GM23338 (cell line): ENCODE data around the gene RNU1-3. TPM values are rescaled to one million over a fixed set of nuclear protein-coding genes. Genes with fewer than 3 reads are reported as not detected.

ENCODE experiments used
- ATAC-seq: fragments of 200-7000 bp; cut with Tn5 transposase; 3 replicates; pipeline ENCODE4 v1.9.1; 2020
- DNase-seq: peaks from one replicate; pipeline ENCODE4 v3.0.0-alpha.2; 2015; ENCODE audit warnings: low spot score
- H2AFZ ChIP-seq: fragments of 200-600 bp; sonication (generic); 2 replicates; pipeline ENCODE4 v1.8.0; 2016; ENCODE audit warnings: antibody characterized with exemption, mild to moderate bottlenecking, moderate library complexity
- H3F3A ChIP-seq: fragments of 200-600 bp; sonication (generic); replicated peaks from 2 replicates; pipeline ENCODE4 v1.8.0; 2017; ENCODE audit warnings: antibody characterized with exemption, mixed run types, low read depth
- H3K27ac ChIP-seq: fragments of 200-600 bp; sonication (generic); 2 replicates; pipeline ENCODE4 v1.6.1; 2016; ENCODE audit warnings: low read depth
- H3K27me3 ChIP-seq: fragments of 200-600 bp; sonication (generic); 2 replicates; pipeline ENCODE4 v1.8.0; 2016; ENCODE audit warnings: mild to moderate bottlenecking, mixed run types, moderate library complexity; ENCODE audit not compliant: insufficient read depth
- H3K36me3 ChIP-seq: fragments of 200-600 bp; sonication (generic); 2 replicates; pipeline ENCODE4 v1.8.0; 2016; ENCODE audit warnings: mild to moderate bottlenecking; ENCODE audit not compliant: insufficient read depth
- H3K4me1 ChIP-seq: fragments of 200-600 bp; sonication (generic); 2 replicates; pipeline ENCODE4 v1.8.0; 2016; ENCODE audit warnings: mild to moderate bottlenecking, moderate library complexity; ENCODE audit not compliant: insufficient read depth
- H3K4me2 ChIP-seq: fragments of 200-600 bp; sonication (generic); 2 replicates; pipeline ENCODE4 v1.7.1; 2017; ENCODE audit warnings: mixed run types
- H3K4me3 ChIP-seq: fragments of 200-600 bp; sonication (generic); 2 replicates; pipeline ENCODE4 v1.6.1; 2016; ENCODE audit warnings: mixed run types
- H3K79me2 ChIP-seq: fragments of 200-600 bp; sonication (generic); replicated peaks from 2 replicates; pipeline ENCODE4 v1.8.0; 2017; ENCODE audit warnings: mild to moderate bottlenecking; ENCODE audit not compliant: insufficient read depth
- H3K9me2 ChIP-seq: fragments of 200-600 bp; sonication (generic); 2 replicates; pipeline ENCODE4 v1.8.0; 2017; ENCODE audit not compliant: insufficient read depth
- H4K20me1 ChIP-seq: fragments of 200-600 bp; sonication (generic); replicated peaks from 2 replicates; pipeline ENCODE4 v1.8.0; 2017; ENCODE audit warnings: mild to moderate bottlenecking; ENCODE audit not compliant: insufficient read depth
- H3K27ac Mint-ChIP-seq: 2 replicates; pipeline ENCODE4 v1.8.0; 2020; ENCODE audit warnings: inconsistent platforms, mild to moderate bottlenecking, moderate library complexity, mixed read lengths
- H3K27me3 Mint-ChIP-seq: 3 replicates; pipeline ENCODE4 v1.8.0; 2022; ENCODE audit warnings: low read depth, mild to moderate bottlenecking, moderate library complexity, mixed read lengths, inconsistent platforms; ENCODE audit not compliant: insufficient read depth, poor library complexity
- H3K36me3 Mint-ChIP-seq: 3 replicates; pipeline ENCODE4 v1.8.0; 2021; ENCODE audit warnings: low read depth, mild to moderate bottlenecking, inconsistent platforms, moderate library complexity, mixed read lengths
- H3K4me1 Mint-ChIP-seq: 3 replicates; pipeline ENCODE4 v1.8.0; 2020; ENCODE audit warnings: mild to moderate bottlenecking, inconsistent platforms, mixed read lengths
- H3K4me3 Mint-ChIP-seq: 3 replicates; pipeline ENCODE4 v1.8.0; 2021; ENCODE audit warnings: moderate library complexity, mild to moderate bottlenecking, inconsistent platforms, mixed read lengths
- H3K9me3 Mint-ChIP-seq: 3 replicates; pipeline ENCODE4 v1.8.0; 2020; ENCODE audit warnings: moderate library complexity, mild to moderate bottlenecking, inconsistent platforms, mixed read lengths
- CREB1 ChIP-seq: fragments of 250-450 bp; sonication (Bioruptor Pico); IDR thresholded peaks from 2 replicates; pipeline ENCODE4 v1.5.0; 2020; ENCODE audit warnings: low read depth, mild to moderate bottlenecking, moderate library complexity
- CTCF ChIP-seq, 2 experiments: fragments of 200-600 bp in 1 of 2; sonication (generic) in 1 of 2; conservative IDR thresholded peaks; 2 replicates each; pipeline versions ENCODE4 v1.5.1 to v1.6.1; 2016 to 2017; ENCODE audit warnings: antibody characterized with exemption in 2 of 2, low read depth in 2 of 2, mild to moderate bottlenecking in 2 of 2, moderate library complexity in 1 of 2
- ETS1 ChIP-seq: IDR thresholded peaks from 2 replicates; pipeline ENCODE4 v1.6.1; 2016; ENCODE audit warnings: antibody characterized with exemption
- EZH2 ChIP-seq: fragments of 200-600 bp; sonication (generic); IDR thresholded peaks from one replicate; pipeline ENCODE4 v1.8.0; 2017; ENCODE audit warnings: antibody characterized with exemption, mild to moderate bottlenecking, low read depth; ENCODE audit not compliant: unreplicated experiment
- EZH2phosphoT487 ChIP-seq: fragments of 200-600 bp; sonication (generic); IDR thresholded peaks from one replicate; pipeline ENCODE4 v1.8.1; 2018; ENCODE audit warnings: antibody characterized with exemption; ENCODE audit not compliant: unreplicated experiment
- JUNB ChIP-seq: IDR thresholded peaks from one replicate; pipeline ENCODE4 v1.6.1; 2016; ENCODE audit warnings: antibody characterized with exemption; ENCODE audit not compliant: unreplicated experiment
- NANOG ChIP-seq: IDR thresholded peaks from 2 replicates; pipeline ENCODE4 v1.6.1; 2016; ENCODE audit warnings: antibody characterized with exemption, borderline replicate concordance
- POLR2AphosphoS5 ChIP-seq: IDR thresholded peaks from 2 replicates; pipeline ENCODE4 v1.6.1; 2016; ENCODE audit warnings: antibody characterized with exemption, low read depth
- REST ChIP-seq: IDR thresholded peaks from one replicate; pipeline ENCODE4 v1.6.1; 2018; ENCODE audit warnings: antibody characterized with exemption; ENCODE audit not compliant: unreplicated experiment
- STAT1 ChIP-seq: IDR thresholded peaks from one replicate; pipeline ENCODE4 v1.6.1; 2016; ENCODE audit warnings: antibody characterized with exemption; ENCODE audit not compliant: unreplicated experiment
- ZNF114 ChIP-seq: fragments of 250-450 bp; sonication (Bioruptor Pico); IDR thresholded peaks from 2 replicates; pipeline ENCODE4 v1.5.0; 2020; ENCODE audit warnings: mild to moderate bottlenecking, moderate library complexity
- ZNF331 ChIP-seq: fragments of 250-450 bp; sonication (Bioruptor Pico); IDR thresholded peaks from 2 replicates; pipeline ENCODE4 v1.5.0; 2020; ENCODE audit warnings: low read depth, mild to moderate bottlenecking, moderate library complexity
- ZNF462 ChIP-seq: fragments of 250-450 bp; sonication (Bioruptor Pico); IDR thresholded peaks from 2 replicates; pipeline ENCODE4 v1.5.0; 2020; ENCODE audit warnings: mild to moderate bottlenecking, moderate library complexity
- polyA plus RNA-seq: library from polyadenylated mRNA; unstranded; fragments of >200 nt; fragmentation: Nextera tagmentation; extraction: Ambion mirVana; gene quantifications from 2 replicates; pipeline ENCODE4 v1.2.1, GENCODE V29; 2016
- total RNA-seq: library from RNA; depleted of rRNA; stranded (reverse); fragments of >200 nt; shearing (Covaris generic); gene quantifications from 2 replicates; pipeline ENCODE4 v1.2.3, GENCODE V29; 2014

Gene RNU1-3
- total and polyA plus RNA-seq, 2 experiments from 2014 or later = not detected

- no peak overlapping the region for H2AFZ ChIP-seq
Observed at GRCh38 chr1:16628361-16629111, 38.2 kb downstream of the RNU1-3 start.

More at GRCh38 chr1:16628361-16629111, 38.2 kb downstream of the RNU1-3 start:
- Mint-ChIP-seq H3K36me3 (peaks cover 46% of the 10 kb centered on the region), H3K9me3 (no peaks in the 10 kb centered on the region), H3K27ac (0 out of 2 replicates have a peak overlapping the region, but pooled peaks have one; percentile 48), H3K27me3 (peaks cover 13% of the 10 kb centered on the region), H3K4me3 (no peak overlapping the region), H3K4me1 (no peaks in the 10 kb centered on the region)
- Histone ChIP-seq H3K27ac (no peak overlapping the region), H3K27me3 (no peaks in the 10 kb centered on the region), H3K9me2 (no peaks in the 10 kb centered on the region), H3K4me3 (no peak overlapping the region), H3K4me2 (no peak overlapping the region), H4K20me1 (peaks cover 14% of the 10 kb centered on the region), H3F3A (no peaks in the 10 kb centered on the region), H3K36me3 (peaks cover 13% of the 10 kb centered on the region; the same call in 1 of the 2 replicates), H3K79me2 (no peaks in the 10 kb centered on the region), H3K4me1 (no peaks in the 10 kb centered on the region)
- peak; percentile 41 for DNase-seq
- TF ChIP-seq CREB1 (no peak), POLR2AphosphoS5 (no peak), EZH2phosphoT487 (no peak), CTCF (conservative IDR thresholded peaks at IDR 0.05; ENCODE audit: low read depth in 2 of 2) (no peak), ETS1 (no peak), EZH2 (no peak), ZNF331 (CRISPR knock-in tag) (no peak), REST (no peak), STAT1 (no peak), ZNF462 (CRISPR knock-in tag) (no peak), ZNF114 (no peak), NANOG (no peak), JUNB (no peak)
- ATAC-seq = no peak
